ENCODE results near the gene NFE2L2. TPM values are rescaled to one million over a fixed set of nuclear protein-coding genes. Genes with fewer than 3 reads are reported as not detected.

NFE2L2 gene
- total RNA-seq, 1 donor from 2014 or later = 32.3 TPM

- Mint-ChIP-seq H3K27me3 (ENCODE audit: low read depth) (no peaks in the 10 kb centered on the region), H3K4me1 (peaks cover 48% of the 10 kb centered on the region), H3K9me3 (no peaks in the 10 kb centered on the region), H3K27ac (ENCODE audit: unreplicated experiment) (no peak overlapping the region), H3K36me3 (ENCODE audit: low read depth) (peaks cover 3% of the 10 kb centered on the region), H3K4me3 (peak overlapping the region; percentile 68)
- DNase-seq (ENCODE audit: low read depth, low spot score) = peak; percentile 36
- TF ChIP-seq, protein P1, sequence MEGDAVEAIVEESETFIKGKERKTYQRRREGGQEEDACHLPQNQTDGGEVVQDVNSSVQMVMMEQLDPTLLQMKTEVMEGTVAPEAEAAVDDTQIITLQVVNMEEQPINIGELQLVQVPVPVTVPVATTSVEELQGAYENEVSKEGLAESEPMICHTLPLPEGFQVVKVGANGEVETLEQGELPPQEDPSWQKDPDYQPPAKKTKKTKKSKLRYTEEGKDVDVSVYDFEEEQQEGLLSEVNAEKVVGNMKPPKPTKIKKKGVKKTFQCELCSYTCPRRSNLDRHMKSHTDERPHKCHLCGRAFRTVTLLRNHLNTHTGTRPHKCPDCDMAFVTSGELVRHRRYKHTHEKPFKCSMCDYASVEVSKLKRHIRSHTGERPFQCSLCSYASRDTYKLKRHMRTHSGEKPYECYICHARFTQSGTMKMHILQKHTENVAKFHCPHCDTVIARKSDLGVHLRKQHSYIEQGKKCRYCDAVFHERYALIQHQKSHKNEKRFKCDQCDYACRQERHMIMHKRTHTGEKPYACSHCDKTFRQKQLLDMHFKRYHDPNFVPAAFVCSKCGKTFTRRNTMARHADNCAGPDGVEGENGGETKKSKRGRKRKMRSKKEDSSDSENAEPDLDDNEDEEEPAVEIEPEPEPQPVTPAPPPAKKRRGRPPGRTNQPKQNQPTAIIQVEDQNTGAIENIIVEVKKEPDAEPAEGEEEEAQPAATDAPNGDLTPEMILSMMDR (conservative IDR thresholded peaks at IDR 0.05) = no peak
Measured at GRCh38 chr2:177264209-177264692, 276 bp downstream of the NFE2L2 start.

DNA sequence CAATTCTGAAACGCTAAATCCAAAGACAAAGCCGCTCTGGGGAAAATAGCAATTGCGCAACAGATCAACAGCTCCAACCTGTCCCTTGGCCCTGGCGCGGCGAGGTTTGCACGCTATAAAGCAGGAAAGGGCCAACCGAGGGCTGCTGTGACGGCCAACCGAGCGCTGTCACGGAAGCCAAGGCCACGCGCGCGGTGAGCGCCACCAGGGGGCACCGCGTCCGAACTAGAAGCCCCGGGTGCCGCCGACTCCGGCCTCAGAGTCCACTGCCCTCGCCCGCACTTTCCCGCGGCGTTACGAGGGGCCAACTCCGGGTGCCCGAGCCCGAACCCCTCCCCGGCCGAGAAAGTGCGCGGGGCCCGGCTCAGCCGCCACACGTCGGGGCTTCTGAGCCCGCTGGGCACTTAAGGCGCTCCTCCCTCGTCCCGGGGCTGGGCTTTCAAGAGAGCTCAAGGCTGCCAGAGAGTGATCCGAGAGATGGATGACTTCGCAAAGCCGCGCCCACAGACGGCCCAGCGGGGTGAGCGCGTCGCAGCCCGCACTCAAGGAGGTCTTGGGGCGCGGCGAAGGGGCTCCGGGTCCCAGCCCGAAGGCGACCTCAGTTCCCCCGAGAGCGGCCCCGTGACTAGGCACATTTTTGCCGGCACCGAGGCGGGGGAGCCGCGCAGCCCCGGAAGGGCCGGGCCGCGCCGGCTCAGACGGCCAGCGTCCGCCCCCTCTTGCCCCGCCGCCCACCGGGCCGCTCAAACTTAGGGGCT lies 897 bp downstream of the NFE2L2 start:
- H3K27ac Mint-ChIP-seq (ENCODE audit: unreplicated experiment) = peak overlapping the region; percentile 94
- H3K27me3 Mint-ChIP-seq (ENCODE audit: low read depth) = no peaks in the 10 kb centered on the region
- peaks cover 48% of the 10 kb centered on the region for H3K4me1 Mint-ChIP-seq
- peak overlapping the region; percentile 93 for H3K4me3 Mint-ChIP-seq
- TF ChIP-seq, protein P1 (conservative IDR thresholded peaks at IDR 0.05) = peak; percentile 93
- H3K36me3 Mint-ChIP-seq (ENCODE audit: low read depth) = peaks cover 3% of the 10 kb centered on the region
- peak; percentile 99 for DNase-seq (ENCODE audit: low read depth, low spot score)
- H3K9me3 Mint-ChIP-seq = no peaks in the 10 kb centered on the region

DNA sequence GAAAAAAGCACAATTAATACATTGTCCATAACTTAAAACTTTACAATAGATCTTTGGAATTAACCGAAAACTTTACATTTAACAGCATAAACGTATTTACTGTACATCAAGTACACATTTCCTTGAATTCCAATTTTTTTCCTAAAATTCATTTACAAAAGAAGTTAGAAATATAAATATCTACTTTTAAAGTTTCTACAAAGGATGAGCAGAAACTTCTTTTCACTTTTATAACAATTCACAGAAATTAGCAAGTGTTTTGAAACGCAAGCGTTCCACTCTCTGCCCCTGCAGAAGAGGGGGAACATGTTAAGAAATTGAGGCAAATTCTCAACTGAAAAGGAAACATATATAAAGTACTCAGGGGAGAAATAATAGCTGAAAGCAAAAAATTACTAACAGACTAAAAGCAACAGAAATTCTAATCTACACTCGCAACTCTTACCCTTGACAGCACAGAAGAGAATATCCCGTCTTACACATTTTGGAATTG lies 1.5 kb downstream of the NFE2L2 start:
- H3K4me1 Mint-ChIP-seq = peaks cover 48% of the 10 kb centered on the region

DNA sequence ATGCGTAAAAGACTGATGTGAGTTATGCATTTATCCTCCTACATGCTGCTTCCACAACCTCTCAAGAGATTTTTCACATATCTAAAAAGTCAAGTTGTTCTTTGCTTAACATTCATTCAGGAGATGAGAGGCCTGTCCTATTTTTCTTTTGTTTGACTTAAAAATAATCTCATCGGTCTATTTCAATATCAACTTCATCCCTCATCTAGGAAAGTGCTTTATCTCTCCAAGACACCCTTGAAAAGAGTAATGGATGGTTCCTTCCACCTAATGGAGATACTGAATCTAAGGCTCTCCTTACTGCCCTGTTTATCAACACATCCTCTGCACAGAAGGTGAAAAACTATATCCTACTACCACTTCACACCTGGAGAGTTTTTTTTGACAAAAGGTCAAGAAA lies 2.4 kb downstream of the NFE2L2 start:
- H3K27me3 Mint-ChIP-seq (ENCODE audit: low read depth) = no peaks in the 10 kb centered on the region
- peaks cover 3% of the 10 kb centered on the region for H3K9me3 Mint-ChIP-seq
- TF ChIP-seq, protein P1 (conservative IDR thresholded peaks at IDR 0.05) = no peak
- H3K4me1 Mint-ChIP-seq = peaks cover 50% of the 10 kb centered on the region
- peak overlapping the region; percentile 93 for H3K4me3 Mint-ChIP-seq
- H3K27ac Mint-ChIP-seq (ENCODE audit: unreplicated experiment) = peak overlapping the region; percentile 37
- no peak for DNase-seq (ENCODE audit: low read depth, low spot score)
- peaks cover 8% of the 10 kb centered on the region for H3K36me3 Mint-ChIP-seq (ENCODE audit: low read depth)

More for the DNA sequence above, 1.5 kb downstream of the NFE2L2 start:
- Mint-ChIP-seq H3K4me3 (peak overlapping the region; percentile 93), H3K9me3 (peaks cover 3% of the 10 kb centered on the region), H3K27ac (ENCODE audit: unreplicated experiment) (peak overlapping the region; percentile 94), H3K27me3 (ENCODE audit: low read depth) (no peaks in the 10 kb centered on the region), H3K36me3 (ENCODE audit: low read depth) (peaks cover 7% of the 10 kb centered on the region)
- DNase-seq (ENCODE audit: low read depth, low spot score) = no peak
- TF ChIP-seq, protein P1 (conservative IDR thresholded peaks at IDR 0.05) = no peak

DNA sequence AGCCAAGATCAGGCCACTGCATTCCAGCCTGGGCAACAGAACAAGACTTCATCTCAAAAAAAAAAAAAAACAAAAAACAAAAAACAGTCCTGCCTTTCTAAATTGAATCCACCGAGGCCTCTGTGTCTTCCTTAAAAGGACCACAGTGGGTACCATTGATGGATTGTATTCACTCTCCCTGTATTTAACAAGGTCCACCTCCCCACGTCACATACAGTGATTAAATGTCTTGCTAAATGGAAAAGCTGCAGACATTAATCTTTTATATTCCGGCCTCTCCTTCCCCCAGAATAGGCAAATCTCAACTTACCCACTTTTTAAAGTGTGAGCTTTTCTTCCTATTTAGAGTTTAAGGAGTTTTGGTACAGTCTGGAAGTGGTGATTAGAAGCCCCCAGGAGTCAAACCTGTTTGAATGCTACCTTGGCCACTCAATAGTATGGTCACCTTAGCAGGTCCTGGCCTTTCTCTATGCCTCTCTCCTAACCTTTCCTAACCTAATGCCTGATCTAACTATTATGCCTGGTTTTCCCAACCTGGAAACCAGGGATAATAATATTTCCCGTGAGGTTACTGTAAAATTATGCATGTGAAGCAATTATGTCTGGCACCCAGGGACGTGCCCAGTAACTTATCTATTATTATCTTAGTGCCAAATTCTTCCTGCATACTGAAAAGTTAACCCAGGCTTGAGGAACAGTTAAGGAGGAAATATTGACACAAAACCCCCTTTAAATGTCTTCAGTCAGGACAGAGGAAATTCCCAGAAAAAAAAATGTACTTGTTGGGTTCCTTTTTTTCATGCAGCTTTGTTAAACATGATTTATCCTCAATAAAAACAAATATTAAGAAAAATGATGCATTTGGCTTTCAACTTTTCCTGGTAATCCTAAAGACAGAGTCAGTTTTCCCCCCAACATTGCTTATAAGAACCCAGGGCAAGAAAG lies 3.1 kb downstream of the NFE2L2 start:
- TF ChIP-seq, protein P1 (conservative IDR thresholded peaks at IDR 0.05) = no peak
- peak overlapping the region; percentile 89 for H3K27ac Mint-ChIP-seq (ENCODE audit: unreplicated experiment)
- no peak for DNase-seq (ENCODE audit: low read depth, low spot score)
- no peaks in the 10 kb centered on the region for H3K27me3 Mint-ChIP-seq (ENCODE audit: low read depth)
- peak overlapping the region; percentile 93 for H3K4me3 Mint-ChIP-seq
- peaks cover 8% of the 10 kb centered on the region for H3K36me3 Mint-ChIP-seq (ENCODE audit: low read depth)
- H3K4me1 Mint-ChIP-seq = peaks cover 53% of the 10 kb centered on the region
- H3K9me3 Mint-ChIP-seq = peaks cover 3% of the 10 kb centered on the region
